ENCODE measurements around the gene CARD6.
"Not testable (repeated sequence)": the region's sequence is repeated elsewhere in the genome, so short reads cannot be mapped to it uniquely, and the experiment has no call there.

CARD6 gene

DNA sequence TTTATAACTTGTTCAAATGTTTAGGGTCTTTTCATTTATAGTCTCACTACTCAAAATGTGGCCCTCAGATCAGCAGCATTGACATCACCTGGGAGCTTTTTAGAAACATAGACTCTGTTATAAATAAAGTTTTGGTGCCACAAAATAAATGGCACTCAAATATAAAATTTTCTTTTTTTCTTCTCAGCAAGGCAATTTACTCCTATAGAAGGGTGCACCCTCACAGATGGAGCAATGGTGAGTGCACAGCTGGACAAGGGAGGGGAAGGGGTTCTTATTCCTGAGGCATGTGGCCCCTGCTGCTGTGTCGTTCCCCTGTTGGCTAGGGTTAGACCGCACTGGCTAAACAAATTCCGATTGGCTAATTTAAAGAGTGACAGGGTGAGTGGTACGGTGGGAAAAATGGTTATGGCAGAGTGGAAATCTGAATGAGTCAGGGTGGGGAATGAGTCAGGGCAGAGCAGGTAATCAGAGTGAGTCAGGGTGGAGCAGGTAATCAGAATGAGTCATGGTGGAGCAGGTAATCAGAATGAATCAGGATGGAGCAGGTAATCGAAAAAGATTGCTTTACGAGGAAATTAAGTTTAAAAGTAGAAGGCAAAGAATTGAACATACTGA, 36.3 kb downstream of the CARD6 start:
- DNase-seq = no peak

DNA sequence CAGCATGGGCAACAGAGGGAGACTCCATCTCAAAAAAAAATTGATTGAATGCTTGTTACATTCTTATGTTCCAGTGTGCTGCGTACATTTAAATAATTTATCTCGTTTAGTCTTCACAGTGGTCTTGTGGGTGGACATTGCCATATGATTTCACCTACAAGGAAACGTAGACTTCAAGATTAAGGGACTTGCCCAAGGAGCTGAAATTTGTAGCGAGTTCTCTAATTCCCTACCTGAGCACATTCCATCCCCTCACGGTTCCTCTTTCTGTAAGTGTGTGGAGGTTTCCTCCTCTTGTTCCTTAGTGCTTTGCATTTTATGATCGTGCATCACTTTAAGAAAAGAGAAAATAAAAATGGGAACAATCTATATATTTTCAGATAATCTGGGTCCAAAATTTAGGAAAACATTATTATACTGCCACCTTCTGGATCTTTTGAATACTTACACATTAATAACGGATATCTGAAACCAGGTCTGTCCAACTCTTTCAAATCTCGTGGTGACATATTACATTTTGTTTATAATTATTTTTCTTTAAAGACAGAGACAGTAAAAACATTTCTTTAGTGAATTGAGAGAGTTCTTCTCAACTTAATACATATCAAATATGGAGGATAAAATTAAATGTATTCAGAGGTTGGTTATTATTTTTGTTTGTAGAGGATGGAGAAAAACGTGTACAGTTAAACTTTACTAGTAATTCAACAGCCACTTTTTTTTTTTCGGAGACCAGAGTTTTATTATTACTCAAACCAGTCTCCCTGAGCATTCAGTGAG, 38.2 kb downstream of the CARD6 start:
- peak; percentile 47 for DNase-seq

DNA sequence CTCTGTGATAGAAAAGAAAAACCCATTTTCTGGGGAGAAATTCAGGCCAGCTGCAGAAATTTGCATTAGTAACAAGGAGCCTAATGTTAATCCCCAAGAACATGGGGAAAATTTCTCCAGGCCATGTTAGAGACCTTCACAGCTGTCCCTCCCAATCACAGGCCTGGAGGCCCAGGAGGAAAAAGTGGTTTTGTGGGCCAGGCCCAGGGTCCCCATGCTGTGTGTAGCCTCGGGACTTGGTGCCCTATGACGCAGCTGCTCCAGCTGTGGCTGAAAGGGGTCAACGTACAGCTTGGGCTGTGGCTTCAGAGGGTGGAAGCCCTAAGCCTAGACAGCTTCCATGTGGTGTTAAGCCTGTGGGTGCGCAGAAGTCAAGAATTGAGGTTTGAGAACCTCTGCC, 41.1 kb downstream of the CARD6 start:
- DNase-seq = no peak

DNA sequence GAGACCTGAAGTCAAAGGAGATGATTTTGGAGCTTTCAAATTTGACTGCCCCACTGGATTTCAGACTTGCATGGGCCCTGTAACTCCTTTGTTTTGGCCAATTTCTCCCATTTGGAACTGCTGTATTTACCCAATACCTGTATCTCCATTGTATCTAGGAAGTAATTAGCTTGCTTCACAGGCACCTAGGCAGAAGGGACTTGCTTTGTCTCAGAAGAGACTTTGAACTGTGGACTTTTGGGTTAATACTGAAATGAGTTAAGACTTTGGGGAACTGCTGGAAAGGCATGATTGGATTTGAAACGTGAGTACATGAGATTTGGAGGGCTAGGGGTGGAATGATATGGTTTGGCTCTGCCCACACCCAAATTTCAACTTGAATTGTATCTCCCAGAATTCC, 41.9 kb downstream of the CARD6 start:
- DNase-seq = not testable (repeated sequence)

DNA sequence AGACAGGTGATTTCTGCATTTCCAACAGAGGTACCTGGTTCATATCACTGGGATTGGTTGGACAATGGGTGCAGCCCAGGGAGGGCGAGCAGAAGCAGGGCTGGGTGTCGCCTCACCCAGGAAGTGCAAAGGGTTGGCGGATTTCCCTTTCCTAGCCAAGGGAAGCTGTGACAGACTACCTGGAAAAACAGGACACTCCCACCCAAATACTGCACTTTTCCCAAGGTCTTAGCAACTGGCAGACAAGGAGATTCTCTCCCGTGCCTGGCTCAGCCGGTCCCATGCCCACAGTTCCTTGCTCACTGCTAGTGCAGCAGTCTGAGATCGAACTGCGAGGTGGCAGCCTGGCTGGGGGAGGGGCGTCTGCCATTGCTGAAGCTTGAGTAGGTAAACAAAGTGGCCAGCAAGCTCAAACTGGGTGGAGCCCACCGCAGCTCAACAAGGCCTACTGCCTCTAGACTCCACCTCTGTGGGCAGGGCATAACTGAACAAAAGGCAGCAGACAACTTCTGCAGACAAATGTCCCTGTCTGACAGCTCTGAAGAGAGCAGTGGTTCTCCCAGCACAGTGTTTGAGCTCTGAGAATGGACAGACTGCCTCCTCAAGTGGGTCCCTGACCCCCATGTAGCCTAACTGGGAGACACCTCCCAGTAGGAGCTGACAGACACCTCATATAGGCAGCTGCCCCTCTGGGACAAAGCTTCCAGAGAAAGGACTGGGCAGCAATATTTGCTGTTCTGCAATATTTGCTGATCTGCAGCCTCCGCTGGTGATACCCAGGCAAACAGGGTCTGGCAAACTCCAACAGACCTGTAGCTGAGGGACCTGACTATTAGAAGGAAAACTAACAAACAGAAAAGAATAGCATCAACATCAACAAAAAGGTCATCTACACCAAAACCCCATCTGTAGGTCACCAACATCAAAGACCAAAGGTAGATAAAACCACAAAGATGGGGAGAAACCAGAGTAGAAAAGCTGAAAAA, 54.6 kb downstream of the CARD6 start:
- DNase-seq = not testable (repeated sequence)

DNA sequence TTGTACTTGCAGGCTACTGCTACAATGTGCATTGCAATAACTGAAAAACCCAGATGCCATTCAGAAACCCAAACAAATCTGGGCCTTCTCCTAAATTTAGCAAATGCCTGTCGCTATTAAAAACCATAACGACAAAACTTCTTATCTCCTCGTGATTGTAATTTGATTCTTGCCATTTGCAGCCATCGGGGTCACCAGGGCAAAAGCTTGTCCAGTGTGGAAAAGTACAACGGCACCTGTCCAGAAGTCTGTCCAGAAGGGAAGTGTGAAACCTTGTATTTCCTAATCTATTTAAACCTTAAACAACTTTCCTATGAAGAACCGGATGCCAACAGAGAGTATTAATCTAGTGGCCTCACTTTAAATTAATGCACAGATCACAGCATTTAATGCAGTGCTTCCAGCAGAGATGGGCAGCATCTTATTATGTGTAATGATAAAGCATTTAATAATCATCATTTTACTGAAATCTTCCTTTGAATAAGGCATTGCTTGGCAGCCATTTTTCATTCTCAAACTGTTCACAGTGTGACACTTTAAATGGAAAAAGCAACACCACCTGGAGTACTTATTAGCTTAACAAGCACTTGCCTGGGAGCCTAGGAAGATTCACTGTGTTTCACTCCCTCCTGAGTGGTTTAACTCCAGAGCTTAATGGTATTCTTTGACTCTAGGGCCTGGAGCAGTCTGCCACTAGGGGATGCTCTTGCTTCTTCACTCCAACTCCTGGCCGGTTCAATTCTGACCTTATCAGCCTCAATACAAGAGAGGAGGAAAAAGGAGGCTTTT, 63.2 kb downstream of the CARD6 start:
- peak; percentile 55 for DNase-seq

DNA sequence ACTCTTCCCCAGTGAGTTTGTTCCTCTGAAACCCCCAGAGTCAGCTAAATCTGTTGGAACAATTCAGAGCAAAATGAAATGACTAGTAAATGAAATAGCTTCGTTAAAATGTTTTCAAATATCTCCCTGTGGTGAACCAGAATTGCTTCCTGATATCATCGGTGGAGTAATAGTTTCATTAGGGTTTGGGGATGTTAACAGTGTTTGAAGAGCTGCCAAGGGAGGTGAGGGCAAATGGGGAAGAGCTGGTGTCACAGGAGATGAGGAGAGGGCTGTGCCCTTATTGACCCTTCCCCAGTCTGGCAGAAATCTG, 63.8 kb downstream of the CARD6 start:
- DNase-seq = no peak

DNA sequence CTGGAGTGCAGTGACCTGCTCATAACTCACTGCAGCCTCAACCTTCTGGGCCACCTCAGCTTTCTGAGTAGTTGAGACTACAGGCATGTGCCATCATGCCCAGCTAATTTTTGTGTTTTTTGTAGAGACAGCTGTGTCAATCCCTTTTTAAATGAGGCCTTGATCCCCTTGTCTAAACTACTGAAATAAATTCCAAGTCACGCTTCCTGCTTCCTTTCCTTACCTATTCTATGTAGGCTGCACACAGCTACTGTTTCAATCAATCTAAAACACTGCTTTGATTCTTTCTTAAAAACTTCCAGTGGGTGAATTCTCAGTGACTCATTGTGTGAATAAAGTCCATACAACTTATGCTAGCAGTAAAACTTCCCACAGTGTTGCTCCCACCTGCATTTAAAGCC, 65.2 kb downstream of the CARD6 start:
- DNase-seq = no peak

DNA sequence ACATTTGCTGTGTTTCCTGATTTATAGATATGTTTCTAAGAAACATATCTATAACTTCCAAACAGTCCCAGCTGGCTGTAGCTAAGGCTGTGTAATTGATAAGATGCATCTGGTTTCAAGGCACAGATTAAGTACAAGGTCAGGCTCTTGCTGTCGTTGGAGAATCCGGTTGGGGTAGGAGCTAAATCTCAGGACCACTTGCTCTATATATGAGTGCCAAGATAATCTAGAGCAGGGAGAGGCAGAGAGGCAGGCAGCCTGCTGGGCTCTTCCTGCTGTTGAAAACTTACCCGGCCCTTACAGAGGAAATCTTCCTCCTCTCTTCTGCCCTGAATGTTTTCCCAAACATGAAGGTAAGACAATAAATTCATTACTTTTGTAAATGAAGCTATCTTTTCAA, 68.1 kb downstream of the CARD6 start, which contains the start of gene C7:
TSS of gene C7 (plus strand) at position 234 of the 400 bp plus-strand sequence. CDS start at position 348, 114 bp downstream.
- no peak for DNase-seq

DNA sequence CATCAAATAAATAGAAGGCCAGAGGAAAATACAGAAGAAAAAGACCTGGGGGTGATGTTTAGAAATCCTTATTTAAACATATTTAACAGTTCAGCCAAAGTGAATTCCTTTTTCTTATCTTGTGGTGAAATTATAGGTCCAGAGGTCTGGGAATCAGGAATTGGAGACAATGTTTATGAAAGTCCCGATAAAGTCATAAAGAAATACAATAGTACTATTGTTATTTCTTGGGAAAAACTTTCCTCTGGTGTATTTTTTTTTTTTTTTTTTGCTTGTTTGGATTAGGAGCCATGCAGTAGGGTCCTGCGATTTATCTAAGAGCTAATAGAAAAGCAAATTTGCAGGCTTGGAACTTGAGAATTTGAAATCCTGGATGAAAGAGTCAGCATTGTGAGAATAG, 68.6 kb downstream of the CARD6 start:
- no peak for DNase-seq

Measured in midbrain (tissue), 1 donor.